ENCODE measurements around the gene TMBIM4.

The TMBIM4 gene

GRCh38 chr12:66092559-66093269, 77.1 kb downstream of the TMBIM4 start:
- no peak for TF ChIP-seq CTCF (IDR thresholded peaks at IDR 0.05)

- no peak for TF ChIP-seq CTCF (IDR thresholded peaks at IDR 0.05)
Measured at GRCh38 chr12:66090157-66090556, 79.6 kb downstream of the TMBIM4 start.

DNA sequence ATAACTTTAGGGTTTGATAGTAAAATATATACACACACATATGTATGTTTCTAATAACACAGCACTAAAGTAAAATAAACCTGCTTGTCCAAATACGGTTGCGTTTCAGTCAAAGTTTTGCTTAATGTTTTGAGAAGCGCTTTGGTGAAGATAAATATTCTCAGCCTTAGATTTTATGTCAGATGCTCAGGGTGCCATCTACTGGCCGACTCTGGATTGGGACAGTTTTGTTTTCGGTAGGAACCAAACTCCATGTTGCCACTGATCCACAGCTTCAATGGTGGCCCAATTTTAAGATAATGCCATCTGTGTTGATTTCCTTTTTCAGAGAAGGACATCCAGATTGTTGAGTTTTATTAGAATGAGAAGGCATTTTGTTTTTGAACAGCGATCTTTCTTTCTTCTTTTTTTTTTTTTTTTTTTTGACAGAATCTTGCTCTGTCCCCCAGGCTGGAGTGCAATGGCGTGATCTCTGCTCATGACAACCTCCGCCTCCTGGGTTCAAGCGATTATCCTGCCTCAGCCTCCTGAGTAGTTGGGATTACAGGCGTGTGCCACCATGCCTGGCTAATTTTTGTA, 82.3 kb downstream of the TMBIM4 start:
- TF ChIP-seq CTCF (IDR thresholded peaks at IDR 0.05): peak; percentile 83

DNA sequence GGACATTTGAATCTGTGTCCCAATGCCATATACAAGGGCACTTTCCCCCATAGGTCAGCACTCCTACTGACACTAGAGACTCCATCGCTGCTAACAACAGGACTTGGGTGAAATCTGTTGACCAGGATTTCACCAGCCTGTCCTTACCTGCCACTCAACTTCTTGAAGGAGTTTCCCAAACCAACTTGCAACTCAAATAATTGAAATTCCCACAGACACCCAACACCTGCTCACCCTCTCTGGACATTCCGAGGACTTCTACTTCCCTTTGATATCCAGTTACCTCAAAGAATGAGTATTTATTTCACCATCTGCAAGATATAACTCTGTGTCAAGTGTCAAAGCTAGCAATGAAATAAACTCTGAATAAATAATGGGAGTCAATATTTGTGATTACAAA, 83.8 kb downstream of the TMBIM4 start:
- no peak for TF ChIP-seq CTCF (IDR thresholded peaks at IDR 0.05)

Measured in LNCAP (cell line).